ENCODE results near the gene IER5L.
"Not testable (repeated sequence)": the region's sequence is repeated elsewhere in the genome, so short reads cannot be mapped to it uniquely, and the experiment has no call there.

IER5L gene

GRCh38 chr9:129138476-129139232 is 39.4 kb downstream of the IER5L start:
- no peaks in the 10 kb centered on the region for H3K27me3 Mint-ChIP-seq
- ATAC-seq (replicated peaks), result no peak
- peak overlapping the region; percentile 99 for H3K27ac Mint-ChIP-seq
- no peaks in the 10 kb centered on the region for H3K9me3 Mint-ChIP-seq
- H3K4me3 Mint-ChIP-seq, result peak overlapping the region; percentile 77 to 80
- peaks cover 35 to 40% of the 10 kb centered on the region in 2 donors for H3K36me3 Mint-ChIP-seq
- no peak for DNase-seq
- peaks cover 37 to 48% of the 10 kb centered on the region in 2 donors for H3K4me1 Mint-ChIP-seq

GRCh38 chr9:129138144-129138462 is 40.0 kb downstream of the IER5L start:
- Mint-ChIP-seq H3K4me3 (no peak overlapping the region), H3K27ac (no peak overlapping the region), H3K9me3 (no peaks in the 10 kb centered on the region), H3K4me1 (peaks cover 35 to 43% of the 10 kb centered on the region in 2 donors), H3K27me3 (no peaks in the 10 kb centered on the region), H3K36me3 (peaks cover 35 to 39% of the 10 kb centered on the region in 2 donors)
- no peak for DNase-seq
- ATAC-seq (replicated peaks), result no peak

GRCh38 chr9:129137292-129138143 is 40.5 kb downstream of the IER5L start:
- no peaks in the 10 kb centered on the region for H3K9me3 Mint-ChIP-seq
- no peaks in the 10 kb centered on the region for H3K27me3 Mint-ChIP-seq
- H3K27ac Mint-ChIP-seq, result peak overlapping the region; percentile 52
- H3K36me3 Mint-ChIP-seq, result peaks cover 35 to 37% of the 10 kb centered on the region in 2 donors
- DNase-seq, result no peak
- ATAC-seq (replicated peaks), result no peak
- H3K4me3 Mint-ChIP-seq, result no peak overlapping the region
- peaks cover 31 to 37% of the 10 kb centered on the region in 2 donors for H3K4me1 Mint-ChIP-seq

GRCh38 chr9:129136446-129137035 is 41.5 kb downstream of the IER5L start:
- no peak for DNase-seq
- H3K4me1 Mint-ChIP-seq, result peaks cover 27 to 32% of the 10 kb centered on the region in 2 donors
- H3K4me3 Mint-ChIP-seq, result no peak overlapping the region
- no peaks in the 10 kb centered on the region for H3K27me3 Mint-ChIP-seq
- H3K36me3 Mint-ChIP-seq, result peaks cover 34 to 41% of the 10 kb centered on the region in 2 donors
- no peaks in the 10 kb centered on the region for H3K9me3 Mint-ChIP-seq
- no peak overlapping the region for H3K27ac Mint-ChIP-seq
- no peak for ATAC-seq (replicated peaks)

- Mint-ChIP-seq H3K27me3 (no peaks in the 10 kb centered on the region), H3K27ac (no peak overlapping the region), H3K4me1 (peaks cover 21 to 24% of the 10 kb centered on the region in 2 donors), H3K4me3 (no peak overlapping the region), H3K36me3 (peaks cover 35 to 52% of the 10 kb centered on the region in 2 donors), H3K9me3 (no peaks in the 10 kb centered on the region)
- ATAC-seq (replicated peaks) (no peak), DNase-seq (no peak)
Measured at GRCh38 chr9:129135476-129135875, 42.6 kb downstream of the IER5L start.

GRCh38 chr9:129133082-129133481 is 45.0 kb downstream of the IER5L start:
- DNase-seq (no peak), ATAC-seq (replicated peaks) (no peak)
- Mint-ChIP-seq H3K36me3 (peaks cover 43 to 63% of the 10 kb centered on the region in 2 donors), H3K27ac (no peak overlapping the region), H3K27me3 (no peaks in the 10 kb centered on the region), H3K4me1 (peaks cover 6 to 8% of the 10 kb centered on the region in 2 donors), H3K9me3 (no peaks in the 10 kb centered on the region), H3K4me3 (no peak overlapping the region)

- H3K9me3 Mint-ChIP-seq, result no peaks in the 10 kb centered on the region
Measured at GRCh38 chr9:129131300-129132145, 46.5 kb downstream of the IER5L start.

GRCh38 chr9:129130791-129131190 is 47.3 kb downstream of the IER5L start:
- no peak for DNase-seq
- Mint-ChIP-seq H3K4me3 (no peak overlapping the region), H3K27me3 (no peaks in the 10 kb centered on the region), H3K4me1 (peaks cover 12 to 25% of the 10 kb centered on the region in 2 donors), H3K27ac (no peak overlapping the region), H3K36me3 (peaks cover 28 to 60% of the 10 kb centered on the region in 2 donors), H3K9me3 (no peaks in the 10 kb centered on the region)
- no peak for ATAC-seq (replicated peaks)

More at GRCh38 chr9:129131300-129132145, 46.5 kb downstream of the IER5L start:
- DNase-seq, result peak; percentile 70
- H3K27me3 Mint-ChIP-seq, result no peaks in the 10 kb centered on the region
- no peak overlapping the region for H3K4me3 Mint-ChIP-seq
- no peak overlapping the region for H3K27ac Mint-ChIP-seq
- peak; percentile 97 for ATAC-seq (replicated peaks)
- H3K4me1 Mint-ChIP-seq, result peaks cover 12 to 21% of the 10 kb centered on the region in 2 donors
- H3K36me3 Mint-ChIP-seq, result peaks cover 31 to 60% of the 10 kb centered on the region in 2 donors

- Mint-ChIP-seq H3K4me1 (peaks cover 12 to 30% of the 10 kb centered on the region in 2 donors), H3K36me3 (peaks cover 27 to 55% of the 10 kb centered on the region in 2 donors)
- H3K9me3 Mint-ChIP-seq; H3K27ac Mint-ChIP-seq; ATAC-seq (replicated peaks); DNase-seq; H3K27me3 Mint-ChIP-seq; H3K4me3 Mint-ChIP-seq: not testable (repeated sequence)
Measured at GRCh38 chr9:129130271-129130670, 47.8 kb downstream of the IER5L start.

GRCh38 chr9:129128689-129129088 is 49.4 kb downstream of the IER5L start:
- no peaks in the 10 kb centered on the region for H3K27me3 Mint-ChIP-seq
- no peaks in the 10 kb centered on the region for H3K9me3 Mint-ChIP-seq
- no peak overlapping the region for H3K4me3 Mint-ChIP-seq
- H3K4me1 Mint-ChIP-seq, result peaks cover 17 to 41% of the 10 kb centered on the region in 2 donors
- H3K36me3 Mint-ChIP-seq, result peaks cover 24 to 57% of the 10 kb centered on the region in 2 donors
- no peak overlapping the region for H3K27ac Mint-ChIP-seq
- ATAC-seq (replicated peaks), result no peak
- DNase-seq, result no peak

GRCh38 chr9:129126749-129127618 is 51.1 kb downstream of the IER5L start:
- DNase-seq, result no peak
- ATAC-seq (replicated peaks), result peak in 1 of 2 donors; percentile 47
- peaks cover 15 to 40% of the 10 kb centered on the region in 2 donors for H3K4me1 Mint-ChIP-seq
- H3K27me3 Mint-ChIP-seq, result no peaks in the 10 kb centered on the region
- H3K36me3 Mint-ChIP-seq, result peaks cover 19 to 59% of the 10 kb centered on the region in 2 donors
- H3K9me3 Mint-ChIP-seq, result no peaks in the 10 kb centered on the region
- H3K4me3 Mint-ChIP-seq, result no peak overlapping the region
- no peak overlapping the region for H3K27ac Mint-ChIP-seq
